H1 (cell line): Measurements from ENCODE around the gene CACNA1D. TPM values are rescaled to one million over a fixed set of nuclear protein-coding genes. Genes with fewer than 3 reads are reported as not detected.
A peak's percentile ranks its signal among the peaks of the same experiment; 100 is the strongest.

Experiments
- CTCF ChIA-PET: fragments of 300-600 bp; sonication (Branson Sonifier 250); formaldehyde crosslinking; loops from one replicate; lab custom pipeline; 2021; ENCODE audit not compliant: partially characterized antibody; lab: Charles Lee
- POLR2A ChIA-PET: fragments of 300-600 bp; sonication (Branson Sonifier 250); formaldehyde crosslinking; loops from one replicate; lab custom pipeline; 2021; ENCODE audit warnings: inconsistent platforms; ENCODE audit not compliant: partially characterized antibody; lab: Charles Lee
- DNase-seq, 2 experiments: peaks; one replicate each; pipeline versions ENCODE4 v3.0.0 to v3.0.0-alpha.2; 2010 to 2022; ENCODE audit warnings: low spot score in 2 of 2, low read depth in 1 of 2, mixed read lengths in 1 of 2
- FAIRE-seq: peaks from 2 replicates; lab custom pipeline; 2011; peaks lifted over from hg19 to GRCh38; lab: Jason Lieb, UNC
- H2AFZ ChIP-seq: 2 replicates; pipeline ENCODE4 v1.8.1; 2012; ENCODE audit warnings: low read length, inconsistent platforms
- H2AK5ac ChIP-seq: 2 replicates; pipeline ENCODE4 v1.6.1; 2013; ENCODE audit warnings: low read depth, low read length
- H2BK120ac ChIP-seq: replicated peaks from 2 replicates; pipeline ENCODE3; 2013; ENCODE audit warnings: low read depth, low read length, inconsistent platforms
- H2BK12ac ChIP-seq: 2 replicates; pipeline ENCODE4 v1.6.1; 2013; ENCODE audit warnings: low read depth, low read length
- H2BK15ac ChIP-seq: 2 replicates; pipeline ENCODE4 v1.6.1; 2013; ENCODE audit warnings: low read length
- H2BK20ac ChIP-seq: 2 replicates; pipeline ENCODE4 v1.6.1; 2013; ENCODE audit warnings: low read length
- H2BK5ac ChIP-seq: 2 replicates; pipeline ENCODE4 v1.6.1; 2013; ENCODE audit warnings: low read depth, low read length
- H3K14ac ChIP-seq: 2 replicates; pipeline ENCODE4 v1.6.1; 2013; ENCODE audit warnings: inconsistent platforms; ENCODE audit not compliant: insufficient read length
- H3K18ac ChIP-seq: 2 replicates; pipeline ENCODE4 v1.6.1; 2013; ENCODE audit warnings: low read length; ENCODE audit errors: extremely low read depth
- H3K23ac ChIP-seq: 2 replicates; pipeline ENCODE4 v1.6.1; 2013; ENCODE audit warnings: inconsistent platforms; ENCODE audit not compliant: insufficient read length
- H3K23me2 ChIP-seq: 2 replicates; pipeline ENCODE4 v1.6.1; 2013; ENCODE audit warnings: low read depth, low read length
- H3K27ac ChIP-seq: 2 replicates; pipeline ENCODE4 v1.6.1; 2011; ENCODE audit warnings: low read depth, low read length, inconsistent platforms
- H3K27me3 ChIP-seq, 4 experiments: replicated peaks in 1 of 4; 1 replicate in 1 of 4; 2 replicates in 3 of 4; pipeline versions ENCODE4 v1.6.1 to v1.8.1; 2011 to 2013; ENCODE audit warnings: low read length in 3 of 4, mild to moderate bottlenecking in 3 of 4, inconsistent platforms in 2 of 4, mixed read lengths in 2 of 4, moderate library complexity in 1 of 4; ENCODE audit not compliant: control insufficient read depth in 3 of 4, insufficient read depth in 3 of 4; ENCODE audit errors: extremely low read depth in 1 of 4
- H3K36me3 ChIP-seq, 4 experiments: 2 replicates each; pipeline versions ENCODE4 v1.6.1 to v1.8.1; 2011 to 2013; ENCODE audit warnings: mild to moderate bottlenecking in 4 of 4, low read length in 3 of 4, moderate library complexity in 2 of 4, control low read depth in 1 of 4, inconsistent platforms in 1 of 4; ENCODE audit not compliant: insufficient read depth in 4 of 4, control insufficient read depth in 2 of 4
- H3K4ac ChIP-seq: replicated peaks from 2 replicates; pipeline ENCODE3; 2013; ENCODE audit warnings: low read length, low read depth, mixed read lengths, inconsistent platforms; ENCODE audit not compliant: insufficient read length
- H3K4me1 ChIP-seq, 4 experiments: replicated peaks in 1 of 4; 1 replicate in 1 of 4; 2 replicates in 3 of 4; pipeline versions ENCODE4 v1.6.1 to v1.8.1; 2011 to 2013; ENCODE audit warnings: low read length in 3 of 4, inconsistent platforms in 2 of 4, mixed read lengths in 1 of 4; ENCODE audit not compliant: insufficient read depth in 4 of 4, control insufficient read depth in 3 of 4
- H3K4me2 ChIP-seq, 2 experiments: 2 replicates each; pipeline versions ENCODE4 v1.6.1 to v1.8.1; 2011 to 2013; ENCODE audit warnings: low read depth in 2 of 2, low read length in 2 of 2, control low read depth in 1 of 2, inconsistent platforms in 1 of 2, mild to moderate bottlenecking in 1 of 2; ENCODE audit not compliant: insufficient read depth in 1 of 2
- H3K4me3 ChIP-seq, 4 experiments: fragments of 200-600, 300-600 bp in 1 of 4; sonication (generic), shearing (Covaris generic), sonication (Bioruptor Twin) in 1 of 4; 2 replicates each; pipeline versions ENCODE4 v1.5.1 to v1.8.1; 2011 to 2016; ENCODE audit warnings: low read length in 4 of 4, low read depth in 3 of 4, control low read depth in 2 of 4, inconsistent platforms in 2 of 4, mild to moderate bottlenecking in 2 of 4, mixed read lengths in 1 of 4, moderate library complexity in 1 of 4; ENCODE audit not compliant: insufficient read depth in 2 of 4; ENCODE audit errors: extremely low read depth in 1 of 4
- H3K56ac ChIP-seq: replicated peaks from 2 replicates; pipeline ENCODE3; 2013; ENCODE audit warnings: low read depth, mild to moderate bottlenecking, mixed read lengths, low read length, inconsistent platforms; ENCODE audit not compliant: insufficient read length
- H3K79me1 ChIP-seq: 2 replicates; pipeline ENCODE4 v1.6.1; 2013; ENCODE audit warnings: low read depth, low read length, control low read depth
- H3K79me2 ChIP-seq, 2 experiments: 2 replicates each; pipeline versions ENCODE4 v1.6.1 to v1.8.1; 2012 to 2013; ENCODE audit warnings: low read length in 2 of 2, mild to moderate bottlenecking in 2 of 2, inconsistent platforms in 1 of 2; ENCODE audit not compliant: insufficient read depth in 2 of 2, control insufficient read depth in 1 of 2
- H3K9ac ChIP-seq, 4 experiments: replicated peaks in 1 of 4; 1 replicate in 1 of 4; 2 replicates in 3 of 4; pipeline versions ENCODE4 v1.6.1 to v1.8.1; 2011 to 2013; ENCODE audit warnings: low read depth in 3 of 4, low read length in 3 of 4, control low read depth in 2 of 4, mild to moderate bottlenecking in 2 of 4, moderate library complexity in 2 of 4, inconsistent platforms in 1 of 4; ENCODE audit errors: extremely low read depth in 1 of 4
- H3K9me3 ChIP-seq, 2 experiments: 2 replicates each; pipeline versions ENCODE4 v1.6.1 to v1.8.1; 2012 to 2013; ENCODE audit warnings: mild to moderate bottlenecking in 2 of 2, moderate library complexity in 2 of 2, control low read depth in 1 of 2, inconsistent platforms in 1 of 2, low read depth in 1 of 2, low read length in 1 of 2, mixed read lengths in 1 of 2; ENCODE audit not compliant: insufficient read depth in 2 of 2
- H4K20me1 ChIP-seq, 2 experiments: replicated peaks in 1 of 2; 2 replicates each; pipeline versions ENCODE3 to v1.8.1; 2011 to 2013; ENCODE audit warnings: inconsistent platforms in 2 of 2, low read length in 2 of 2, mild to moderate bottlenecking in 1 of 2; ENCODE audit not compliant: insufficient read depth in 2 of 2, control insufficient read depth in 1 of 2
- H4K5ac ChIP-seq: 2 replicates; pipeline ENCODE4 v1.6.1; 2013; ENCODE audit warnings: low read length, low read depth, mixed read lengths, inconsistent platforms; ENCODE audit not compliant: insufficient read length
- H4K8ac ChIP-seq: 2 replicates; pipeline ENCODE4 v1.8.0; 2013; ENCODE audit warnings: mild to moderate bottlenecking, moderate library complexity, low read length, inconsistent platforms; ENCODE audit not compliant: insufficient read depth; ENCODE audit errors: extremely low read depth
- H4K91ac ChIP-seq: replicated peaks from 2 replicates; pipeline ENCODE3; 2013; ENCODE audit warnings: low read length, mixed read lengths, inconsistent platforms; ENCODE audit not compliant: insufficient read length
- BRCA1 ChIP-seq: IDR thresholded peaks from 2 replicates; pipeline ENCODE4 v1.6.1; 2012; ENCODE audit warnings: low read depth, low read length, improper control_type of control experiment
- CREB1 ChIP-seq: IDR thresholded peaks from 2 replicates; pipeline ENCODE4 v1.6.1; 2012; ENCODE audit warnings: inconsistent platforms
- GABPA ChIP-seq: IDR thresholded peaks from 2 replicates; pipeline ENCODE4 v1.6.1; 2011; ENCODE audit warnings: mild to moderate bottlenecking, low read length, moderate library complexity, borderline replicate concordance; ENCODE audit not compliant: insufficient read depth
- HDAC6 ChIP-seq: IDR thresholded peaks from one replicate; pipeline ENCODE4 v1.7.1; 2012; ENCODE audit warnings: low read depth, mild to moderate bottlenecking, inconsistent platforms, low read length, moderate library complexity
- PHF8 ChIP-seq: fragments of 200-600 bp; sonication (generic); conservative IDR thresholded peaks from 2 replicates; pipeline ENCODE4 v1.7.1; 2012; ENCODE audit warnings: low read depth, mild to moderate bottlenecking, inconsistent platforms, low read length, moderate library complexity
- POU5F1 ChIP-seq: IDR thresholded peaks from 2 replicates; pipeline ENCODE4 v1.6.1; 2011; ENCODE audit warnings: low read depth, mild to moderate bottlenecking, low read length, moderate library complexity
- RFX5 ChIP-seq: IDR thresholded peaks from 2 replicates; pipeline ENCODE4 v1.6.1; 2011; ENCODE audit warnings: low read depth, low read length, improper control_type of control experiment, borderline replicate concordance
- SIN3A ChIP-seq, 2 experiments: IDR thresholded peaks in 1 of 2; conservative IDR thresholded peaks in 1 of 2; 2 replicates each; pipeline ENCODE4 v1.6.1; 2011 to 2012; ENCODE audit warnings: low read length in 2 of 2, improper control_type of control experiment in 1 of 2, low read depth in 1 of 2, mild to moderate bottlenecking in 1 of 2
- SP2 ChIP-seq: IDR thresholded peaks from 2 replicates; pipeline ENCODE4 v1.6.1; 2012; ENCODE audit warnings: mild to moderate bottlenecking, low read length, inconsistent platforms
- TBP ChIP-seq: IDR thresholded peaks from 2 replicates; pipeline ENCODE4 v1.6.1; 2011; ENCODE audit warnings: low read depth, low read length, improper control_type of control experiment
- WGBS, 2 experiments: shearing (Covaris generic) in 1 of 2; methylation state at CpG; one replicate each; pipeline versions ENCODE4 v1.1.6 to v1.1.7; 2013 to 2015; ENCODE audit warnings: low lambda C conversion rate in 2 of 2, mixed read lengths in 2 of 2, inconsistent platforms in 1 of 2, low coverage in 1 of 2, missing lambda C conversion rate in 1 of 2; ENCODE audit not compliant: insufficient replicate concordance in 2 of 2, insufficient coverage in 1 of 2, insufficient read length in 1 of 2; ENCODE audit errors: extremely low coverage in 1 of 2, missing lambda C conversion rate in 1 of 2; 5-methylcytosine and 5-hydroxymethylcytosine counted together
- polyA plus RNA-seq, 7 experiments: library from polyadenylated mRNA; depleted of rRNA in 3 of 7; stranded (reverse) in 5 of 7; unstranded in 2 of 7; fragments of >200 nt in 5 of 7; fragments of 200-250 nt in 2 of 7; gene quantifications; 1 replicate in 5 of 7; 2 replicates in 1 of 7; 4 replicates in 1 of 7; pipeline versions ENCODE4 v1.2.1 to v1.2.3, GENCODE V29; 2011 to 2013; ENCODE audit warnings: missing spikeins in 2 of 7, mixed read lengths in 2 of 7
- total RNA-seq: library from RNA; stranded (reverse); fragmentation: NEBNext Ultra II Directional; extraction: Animal tissue kit (Norgen Biotek cat#: 25700); gene quantifications from 2 replicates; pipeline ENCODE4 v1.2.1, GENCODE V29; 2021
- TF ChIP-seq, protein P1 (sequence below): IDR thresholded peaks from 2 replicates; pipeline ENCODE4 v1.6.1; 2011; ENCODE audit warnings: low read length, improper control_type of control experiment

CACNA1D gene
- total and polyA plus RNA-seq, 2 of the 8 experiments (the other 6 are each of a cell fraction or from before 2014, with no cell fraction given), result 2.0 to 2.9 TPM

DNA sequence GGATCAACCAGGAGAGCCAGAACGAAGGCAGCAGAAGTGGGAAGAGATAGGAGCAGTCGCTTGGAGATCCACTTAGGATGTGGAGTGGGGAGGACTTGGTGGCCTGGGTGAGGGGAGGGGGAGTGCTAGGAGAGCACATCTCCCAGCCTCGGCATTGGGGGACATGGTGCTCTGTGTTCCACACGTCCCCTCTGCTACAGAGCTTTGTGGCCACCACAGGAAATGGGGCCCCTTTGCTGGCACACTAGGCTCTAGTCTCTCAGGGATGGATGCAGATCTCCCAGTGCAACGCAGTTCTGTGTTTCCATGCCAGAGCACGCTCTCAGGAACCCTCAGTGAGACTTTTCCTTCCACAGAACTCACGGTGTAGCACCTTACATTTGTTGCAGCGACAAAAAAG lies 283.1 kb downstream of the CACNA1D start:
- Histone ChIP-seq H3K79me1 (no peaks in the 10 kb centered on the region), H3K23ac (no peak overlapping the region), H3K18ac (no peak overlapping the region), H2BK20ac (no peak overlapping the region), H2BK12ac (0 out of 2 replicates have a peak overlapping the region, but pooled peaks have one; percentile 20), H3K4me3 (no peak overlapping the region), H3K23me2 (no peaks in the 10 kb centered on the region), H3K27ac (no peak overlapping the region), H3K36me3 (no peaks in the 10 kb centered on the region), H3K4ac (no peak overlapping the region), H3K27me3 (no peaks in the 10 kb centered on the region), H2BK120ac (no peak overlapping the region), H3K4me2 (no peak overlapping the region), H3K14ac (no peak overlapping the region), H2AK5ac (no peak overlapping the region), H3K79me2 (no peaks in the 10 kb centered on the region), H4K5ac (no peak overlapping the region), H3K56ac (no peak overlapping the region), H3K9me3 (no peaks in the 10 kb centered on the region; a peak in 1 of 4 replicates), H2AFZ (no peak overlapping the region), H2BK15ac (no peak overlapping the region), H3K9ac (no peak overlapping the region), H4K8ac (no peak overlapping the region), H4K91ac (no peak overlapping the region), H2BK5ac (no peak overlapping the region), H3K4me1 (peaks cover 0 to 6% (median 3%) of the 10 kb centered on the region in 4 experiments; a peak in 5 of 7 replicates), H4K20me1 (no peaks in the 10 kb centered on the region)
- 88% methylated on average over 8 of the region's 8 CpGs; no CpG with 5 or more reads in 1 of the 2 experiments for WGBS, 2 experiments
- TF ChIP-seq BRCA1 (no peak), GABPA (no peak), TBP (no peak), RFX5 (no peak), CREB1 (no peak), POU5F1 (no peak), PHF8 (no peak), SP2 (no peak), SIN3A (conservative IDR thresholded peaks at IDR 0.05 in 1 of 2, IDR thresholded peaks at IDR 0.05 in 1 of 2; ENCODE audit: low read depth in 1 of 2, low read length in 2 of 2) (no peak), HDAC6 (no peak)
- TF ChIP-seq, protein P1, sequence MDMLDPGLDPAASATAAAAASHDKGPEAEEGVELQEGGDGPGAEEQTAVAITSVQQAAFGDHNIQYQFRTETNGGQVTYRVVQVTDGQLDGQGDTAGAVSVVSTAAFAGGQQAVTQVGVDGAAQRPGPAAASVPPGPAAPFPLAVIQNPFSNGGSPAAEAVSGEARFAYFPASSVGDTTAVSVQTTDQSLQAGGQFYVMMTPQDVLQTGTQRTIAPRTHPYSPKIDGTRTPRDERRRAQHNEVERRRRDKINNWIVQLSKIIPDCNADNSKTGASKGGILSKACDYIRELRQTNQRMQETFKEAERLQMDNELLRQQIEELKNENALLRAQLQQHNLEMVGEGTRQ, result no peak
- ChIA-PET POLR2A (no interaction called here), CTCF (interaction anchor here (0.7 kb wide), 1 partner anchor 72 kb away, joined by 5 read pairs; no protein-coding TSS in a partner anchor)
- DNase-seq (no peak), FAIRE-seq (no peak)
